T-helper 2 cell treated with Interferon-gamma antibody and Interleukin-4, amounts not matched to agents 100 ng/mL and 5 ng/mL, for 36 hours (primary cell): ENCODE measurements around the gene IL34. TPM values are rescaled to one million over a fixed set of nuclear protein-coding genes. Genes with fewer than 3 reads are reported as not detected.

Source experiments
- intact Hi-C: fragments of 100-400 bp; cut with micrococcal nuclease; formaldehyde crosslinking; loops from one replicate; pipeline ENCODE4 v1.15.1; 2023
- total RNA-seq: library from RNA; stranded (reverse); gene quantifications from 2 replicates; pipeline ENCODE4 v1.2.3, GENCODE V29; 2022

Gene IL34
- total RNA-seq, 1 donor from 2014 or later: not detected

GRCh38 chr16:70687102-70687511 lies 40.7 kb downstream of the IL34 start:
- intact Hi-C loops: no loop called here

DNA sequence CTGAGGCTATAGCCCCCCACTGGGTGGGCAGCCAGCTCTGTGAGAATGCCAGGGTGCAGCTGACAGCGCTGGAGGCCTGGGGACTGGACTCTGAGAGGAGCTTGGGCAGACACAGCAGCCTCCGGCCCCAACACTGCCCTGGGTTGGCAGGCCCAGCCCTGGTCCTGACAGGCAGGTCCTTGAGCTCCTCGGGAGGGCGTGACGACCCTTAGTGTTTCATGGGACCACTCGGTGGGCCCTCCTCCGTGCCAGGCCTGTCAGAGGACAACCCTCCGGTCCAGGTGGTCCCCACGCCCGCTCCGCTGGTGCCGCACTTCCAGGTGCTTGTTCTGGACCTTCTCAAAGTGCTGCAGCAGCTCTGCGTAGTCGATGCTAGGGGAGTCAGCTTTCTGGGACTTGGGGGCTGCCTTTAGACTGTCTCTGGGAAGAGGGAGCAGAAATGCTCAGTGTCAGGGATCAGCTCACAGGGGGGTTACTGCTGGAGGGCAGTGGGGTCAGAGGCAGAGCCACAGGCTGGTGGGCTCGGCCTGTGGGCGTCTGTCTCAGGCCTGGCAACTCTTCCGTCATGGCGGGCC lies 41.4 kb downstream of the IL34 start:
- intact Hi-C loops: no loop called here

DNA sequence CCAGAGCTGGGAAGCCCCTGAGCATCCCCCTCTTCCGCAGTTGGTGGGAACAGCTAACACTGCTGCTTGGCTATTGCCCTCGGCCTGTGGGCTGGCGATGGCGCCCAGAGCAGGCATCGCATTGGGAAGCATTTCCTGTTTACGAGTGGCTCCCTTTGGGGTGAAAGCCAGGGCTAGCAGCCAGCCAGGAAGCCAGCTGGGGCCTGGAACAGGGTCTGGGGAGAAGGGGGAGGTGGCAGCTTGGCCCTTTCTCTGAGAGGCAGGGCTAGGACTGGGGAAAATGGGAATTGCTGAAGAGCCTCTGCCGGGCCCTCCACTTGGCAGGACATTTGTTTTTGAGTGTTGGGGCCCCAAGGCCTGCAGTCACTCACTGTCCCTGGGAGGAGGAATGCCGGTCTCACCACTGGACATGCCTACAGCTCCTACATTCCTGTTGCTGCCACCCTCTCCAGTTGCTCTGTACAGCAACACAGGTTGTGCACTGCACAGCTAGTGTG lies 41.9 kb downstream of the IL34 start:
- intact Hi-C loops: no loop called here

GRCh38 chr16:70689035-70689969 lies 42.9 kb downstream of the IL34 start:
- intact Hi-C loops: no loop called here

DNA sequence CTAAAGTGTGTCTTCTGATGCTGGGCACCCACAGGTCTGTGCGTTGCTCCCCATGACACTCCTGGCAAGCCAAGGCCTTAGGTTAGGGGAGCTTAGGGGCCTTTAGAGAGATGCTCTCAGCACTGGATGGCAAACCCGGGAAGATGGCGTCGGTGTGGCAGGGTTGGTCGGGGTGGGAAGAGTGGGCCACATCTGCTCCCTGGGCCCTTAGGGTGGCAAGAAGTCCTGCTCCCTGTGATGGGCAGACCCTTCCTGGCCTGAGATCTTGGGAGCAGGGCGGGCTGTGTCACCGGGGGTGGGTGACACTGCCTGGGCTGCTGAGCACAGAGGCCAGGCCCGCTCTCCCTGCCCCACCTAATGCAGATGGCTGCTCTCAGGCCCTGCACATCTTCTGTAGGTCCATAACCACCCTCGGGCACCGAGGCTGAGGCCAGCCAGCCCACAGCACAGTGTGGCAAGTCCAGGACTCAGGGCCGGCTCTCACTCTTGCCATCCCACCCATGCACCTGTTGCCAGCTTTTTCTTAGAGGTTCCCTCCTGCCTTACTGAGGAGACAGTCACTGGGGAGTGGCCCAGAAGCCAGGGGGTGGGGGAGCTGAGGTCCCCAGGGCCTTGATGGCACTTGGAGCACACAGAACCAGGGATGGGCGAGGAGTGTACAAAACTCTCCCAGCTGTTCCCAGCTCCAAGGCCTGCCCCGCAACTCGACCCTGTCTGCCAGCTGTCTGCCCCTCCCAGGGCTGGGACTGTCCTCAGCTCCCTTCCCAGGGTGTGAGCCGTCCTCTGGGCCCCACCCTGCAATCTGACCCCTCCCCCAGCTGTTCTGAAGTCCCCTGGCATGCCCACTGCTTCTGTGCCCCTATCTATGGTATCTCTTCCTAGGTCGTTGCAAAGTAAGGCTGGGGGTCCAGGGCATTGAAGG lies 43.9 kb downstream of the IL34 start:
- intact Hi-C loops: no loop called here

DNA sequence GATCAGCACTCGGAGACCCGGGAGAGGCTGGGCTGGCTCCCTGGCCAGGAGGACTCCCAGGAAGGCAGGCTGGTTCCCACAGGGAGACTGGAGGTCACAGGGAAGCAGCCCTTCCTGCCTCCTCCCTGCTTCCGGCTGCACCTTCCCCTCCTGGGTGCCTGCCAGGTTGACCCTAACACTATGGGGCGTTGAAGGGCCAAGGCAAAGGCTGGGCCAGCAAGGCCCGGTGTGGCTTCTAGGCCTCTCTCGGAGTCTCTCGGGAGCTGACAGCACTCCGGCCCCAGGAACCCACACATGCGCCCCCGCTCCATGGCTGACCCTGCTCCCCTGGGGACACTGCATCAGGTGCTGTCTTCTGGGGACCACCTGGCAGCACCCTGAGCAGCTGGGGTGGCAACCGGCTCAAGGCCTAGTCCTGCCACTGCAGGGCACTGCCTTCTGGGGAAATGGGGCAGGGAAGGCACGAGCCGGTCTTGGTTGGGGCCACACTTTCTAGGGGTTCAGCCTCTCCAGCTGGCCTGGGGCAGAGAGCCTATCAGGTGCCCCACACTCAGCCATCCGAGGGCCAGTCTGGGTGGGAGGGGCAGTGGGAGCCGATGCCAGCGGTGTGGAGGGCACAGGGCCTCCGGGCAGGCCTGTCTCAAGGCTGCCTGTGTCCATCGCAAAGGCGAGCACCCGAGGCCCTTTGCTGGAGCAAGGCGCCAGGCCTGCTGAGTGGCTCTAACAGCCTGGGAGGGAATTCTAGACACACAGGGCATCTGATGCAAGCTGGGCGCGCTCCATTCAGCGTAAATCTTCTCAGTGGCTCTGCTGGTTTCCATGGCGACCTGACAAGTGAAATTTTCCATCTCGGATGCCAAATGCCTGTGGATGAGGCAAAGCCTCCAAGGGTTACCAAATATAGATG lies 45.1 kb downstream of the IL34 start:
- intact Hi-C loops: no loop called here

DNA sequence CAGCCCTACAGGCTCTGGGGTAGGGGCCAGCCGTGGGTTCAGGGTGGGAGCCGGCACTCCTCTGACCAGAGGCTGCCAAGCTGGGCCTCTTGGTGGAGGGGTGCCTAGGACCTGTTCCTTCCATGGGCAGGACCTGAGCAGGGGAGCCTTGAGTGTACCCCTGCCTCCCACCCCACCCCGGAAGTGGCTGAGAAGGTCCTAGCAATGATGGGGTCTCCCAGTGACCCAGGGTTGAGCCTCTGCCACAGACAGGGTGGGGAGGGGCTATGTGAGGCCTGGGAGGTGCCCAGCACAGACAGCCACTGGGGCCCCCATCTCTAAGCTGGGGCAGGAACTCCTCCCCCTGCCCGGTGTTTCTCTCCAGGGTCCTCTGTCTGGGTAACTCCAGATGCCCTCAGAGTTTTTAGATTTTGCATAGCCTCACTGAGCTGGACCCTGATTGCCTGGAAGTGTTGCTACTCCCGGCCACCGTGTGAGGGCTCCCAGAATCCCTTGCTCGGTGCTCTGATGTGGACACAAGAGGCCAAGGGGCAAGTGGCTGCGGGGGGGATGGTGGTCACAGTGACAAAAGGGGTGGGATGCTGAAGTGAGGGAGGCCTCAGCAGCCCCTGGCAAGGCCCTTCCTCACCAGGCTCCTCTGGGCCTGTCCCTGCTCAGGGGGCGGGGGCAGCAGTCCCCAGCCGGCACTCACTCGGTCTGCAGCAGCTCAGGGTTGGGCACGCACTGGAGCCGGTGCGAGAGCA lies 45.9 kb downstream of the IL34 start:
- intact Hi-C loops: no loop called here

- intact Hi-C loops: no loop called here
Measured at GRCh38 chr16:70692873-70693671, 46.7 kb downstream of the IL34 start.

GRCh38 chr16:70694088-70694867 lies 47.9 kb downstream of the IL34 start:
- intact Hi-C loops: no loop called here

GRCh38 chr16:70694868-70695218 lies 48.5 kb downstream of the IL34 start:
- intact Hi-C loops: no loop called here

GRCh38 chr16:70695331-70696070 lies 49.1 kb downstream of the IL34 start:
- intact Hi-C loops: no loop called here

GRCh38 chr16:70696355-70696754 lies 50.0 kb downstream of the IL34 start:
- intact Hi-C loops: no loop called here

DNA sequence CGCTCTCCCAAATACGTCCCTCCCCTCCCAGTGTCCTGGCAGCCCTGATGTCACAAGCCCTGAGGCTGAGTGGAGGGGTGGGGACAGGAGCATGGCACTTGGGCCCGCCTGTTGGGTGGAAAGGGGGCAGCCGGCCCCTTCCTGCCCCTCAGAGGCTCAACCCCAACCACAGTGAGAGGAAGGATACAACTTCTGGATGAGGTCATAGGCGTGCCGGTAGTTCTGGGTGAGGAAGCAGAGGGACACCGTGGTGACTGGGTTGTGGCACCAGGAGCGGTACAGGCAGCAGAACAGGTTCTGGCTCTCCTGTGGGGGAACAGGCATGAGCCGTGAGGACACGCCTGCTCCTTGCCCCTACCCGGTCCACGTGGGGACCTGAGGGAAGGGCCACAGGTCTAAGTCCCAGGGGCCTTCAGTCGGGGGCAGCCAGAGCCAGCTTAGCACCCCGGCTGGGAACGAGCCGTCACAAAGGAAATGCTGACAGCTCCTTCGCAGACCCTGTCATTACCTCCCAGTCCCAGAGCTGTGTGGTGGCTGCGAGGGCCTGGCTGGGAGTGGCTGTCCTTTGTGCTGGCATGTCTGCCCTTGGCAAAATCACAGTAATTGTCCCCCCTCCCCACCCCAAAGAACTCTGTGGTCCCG lies 50.7 kb downstream of the IL34 start:
- intact Hi-C loops: no loop called here

- intact Hi-C loops: no loop called here
Measured at GRCh38 chr16:70697594-70698170, 51.3 kb downstream of the IL34 start.

GRCh38 chr16:70698901-70699300 lies 52.5 kb downstream of the IL34 start:
- intact Hi-C loops: no loop called here

- intact Hi-C loops: no loop called here
Measured at GRCh38 chr16:70699696-70700095, 53.3 kb downstream of the IL34 start.
